Measurements from ENCODE around the gene PSRC1. TPM values are rescaled to one million over a fixed set of nuclear protein-coding genes. Genes with fewer than 3 reads are reported as not detected.
"Not testable (repeated sequence)": the region's sequence is repeated elsewhere in the genome, so short reads cannot be mapped to it uniquely, and the experiment has no call there.

PSRC1 gene
- total RNA-seq, 2 donors from 2014 or later: 4.7 to 16.2 TPM

- H3K27ac Mint-ChIP-seq; DNase-seq (ENCODE audit: low spot score); ATAC-seq; H3K9me3 Mint-ChIP-seq; H3K36me3 Mint-ChIP-seq; H3K27me3 Mint-ChIP-seq; H3K4me3 Mint-ChIP-seq: not testable (repeated sequence)
- H3K4me1 Mint-ChIP-seq (ENCODE audit: low read depth in 2 of 2): peaks cover 13 to 18% of the 10 kb centered on the region in 2 donors
Measured at GRCh38 chr1:109286762-109287161, 3.8 kb upstream of the PSRC1 start.

- H3K36me3 Mint-ChIP-seq: no peaks in the 10 kb centered on the region
- peaks cover 4 to 6% of the 10 kb centered on the region in 2 donors for H3K27me3 Mint-ChIP-seq
- peak; percentile 11 to 48 for ATAC-seq
- peaks cover 13 to 18% of the 10 kb centered on the region in 2 donors for H3K4me1 Mint-ChIP-seq (ENCODE audit: low read depth in 2 of 2)
- DNase-seq (ENCODE audit: low spot score): no peak
- H3K27ac Mint-ChIP-seq: peak overlapping the region; percentile 80 to 90
- H3K9me3 Mint-ChIP-seq: no peaks in the 10 kb centered on the region
- peak overlapping the region; percentile 91 for H3K4me3 Mint-ChIP-seq
Measured at GRCh38 chr1:109283748-109284600, 1.0 kb upstream of the PSRC1 start.

- ATAC-seq (no peak), DNase-seq (ENCODE audit: low spot score) (no peak)
- Mint-ChIP-seq H3K27me3 (no peaks in the 10 kb centered on the region), H3K36me3 (no peaks in the 10 kb centered on the region), H3K9me3 (no peaks in the 10 kb centered on the region), H3K4me3 (peak overlapping the region; percentile 91), H3K4me1 (ENCODE audit: low read depth in 2 of 2) (peaks cover 13 to 18% of the 10 kb centered on the region in 2 donors), H3K27ac (peak overlapping the region; percentile 80 to 90)
Measured at GRCh38 chr1:109282497-109282951, 421 bp downstream of the PSRC1 start.

GRCh38 chr1:109281680-109282496 is 1.1 kb downstream of the PSRC1 start:
- no peaks in the 10 kb centered on the region for H3K27me3 Mint-ChIP-seq
- H3K4me3 Mint-ChIP-seq: peak overlapping the region; percentile 91
- peak overlapping the region in 1 of 2 donors; percentile 90 for H3K27ac Mint-ChIP-seq
- DNase-seq (ENCODE audit: low spot score) (no peak), ATAC-seq (no peak)
- no peaks in the 10 kb centered on the region for H3K9me3 Mint-ChIP-seq
- H3K36me3 Mint-ChIP-seq: no peaks in the 10 kb centered on the region
- H3K4me1 Mint-ChIP-seq (ENCODE audit: low read depth in 2 of 2): peaks cover 16 to 18% of the 10 kb centered on the region in 2 donors

GRCh38 chr1:109280862-109281261 is 2.1 kb downstream of the PSRC1 start:
- ATAC-seq (no peak), DNase-seq (ENCODE audit: low spot score) (no peak)
- H3K9me3 Mint-ChIP-seq: no peaks in the 10 kb centered on the region
- no peak overlapping the region for H3K4me3 Mint-ChIP-seq
- no peaks in the 10 kb centered on the region for H3K36me3 Mint-ChIP-seq
- no peak overlapping the region for H3K27ac Mint-ChIP-seq
- H3K27me3 Mint-ChIP-seq: no peaks in the 10 kb centered on the region
- H3K4me1 Mint-ChIP-seq (ENCODE audit: low read depth in 2 of 2): peaks cover 16 to 18% of the 10 kb centered on the region in 2 donors

- H3K9me3 Mint-ChIP-seq: no peaks in the 10 kb centered on the region
- no peak overlapping the region for H3K4me3 Mint-ChIP-seq
- H3K36me3 Mint-ChIP-seq: no peaks in the 10 kb centered on the region
- ATAC-seq (no peak), DNase-seq (ENCODE audit: low spot score) (no peak)
- H3K27ac Mint-ChIP-seq: no peak overlapping the region
- peaks cover 16 to 18% of the 10 kb centered on the region in 2 donors for H3K4me1 Mint-ChIP-seq (ENCODE audit: low read depth in 2 of 2)
- no peaks in the 10 kb centered on the region for H3K27me3 Mint-ChIP-seq
Measured at GRCh38 chr1:109279615-109280278, 3.2 kb downstream of the PSRC1 start.

- no peaks in the 10 kb centered on the region for H3K36me3 Mint-ChIP-seq
- peak overlapping the region in 1 of 2 donors; percentile 25 for H3K27ac Mint-ChIP-seq
Measured at GRCh38 chr1:109277434-109278204, 5.3 kb downstream of the PSRC1 start.

GRCh38 chr1:109275706-109276345 is 7.1 kb downstream of the PSRC1 start:
- H3K4me3 Mint-ChIP-seq: no peak overlapping the region
- peaks cover 4 to 6% of the 10 kb centered on the region in 2 donors for H3K4me1 Mint-ChIP-seq (ENCODE audit: low read depth in 2 of 2)
- no peaks in the 10 kb centered on the region for H3K27me3 Mint-ChIP-seq
- no peak for ATAC-seq
- DNase-seq (ENCODE audit: low spot score): no peak
- H3K9me3 Mint-ChIP-seq: no peaks in the 10 kb centered on the region
- no peaks in the 10 kb centered on the region for H3K36me3 Mint-ChIP-seq
- no peak overlapping the region for H3K27ac Mint-ChIP-seq

More at GRCh38 chr1:109277434-109278204, 5.3 kb downstream of the PSRC1 start:
- Mint-ChIP-seq H3K4me3 (no peak overlapping the region), H3K27me3 (no peaks in the 10 kb centered on the region), H3K4me1 (ENCODE audit: low read depth in 2 of 2) (peaks cover 6 to 10% of the 10 kb centered on the region in 2 donors), H3K9me3 (no peaks in the 10 kb centered on the region)
- ATAC-seq: peak; percentile 68 to 83
- DNase-seq (ENCODE audit: low spot score): peak; percentile 73

- DNase-seq (ENCODE audit: low spot score) (no peak), ATAC-seq (no peak)
- Mint-ChIP-seq H3K27ac (no peak overlapping the region), H3K4me3 (no peak overlapping the region), H3K4me1 (ENCODE audit: low read depth in 2 of 2) (peaks cover 4 to 6% of the 10 kb centered on the region in 2 donors), H3K9me3 (no peaks in the 10 kb centered on the region), H3K27me3 (no peaks in the 10 kb centered on the region), H3K36me3 (no peaks in the 10 kb centered on the region)
Measured at GRCh38 chr1:109274533-109275476, 8.1 kb downstream of the PSRC1 start.

GRCh38 chr1:109273570-109274288 is 9.2 kb downstream of the PSRC1 start:
- H3K27ac Mint-ChIP-seq: no peak overlapping the region

GRCh38 chr1:109272831-109273547 is 10.0 kb downstream of the PSRC1 start:
- Mint-ChIP-seq H3K27me3 (no peaks in the 10 kb centered on the region), H3K27ac (no peak overlapping the region), H3K36me3 (no peaks in the 10 kb centered on the region), H3K9me3 (no peaks in the 10 kb centered on the region), H3K4me1 (ENCODE audit: low read depth in 2 of 2) (peaks cover 4 to 6% of the 10 kb centered on the region in 2 donors), H3K4me3 (no peak overlapping the region)
- ATAC-seq (no peak), DNase-seq (ENCODE audit: low spot score) (no peak)

More at GRCh38 chr1:109273570-109274288, 9.2 kb downstream of the PSRC1 start:
- Mint-ChIP-seq H3K4me3 (no peak overlapping the region), H3K27me3 (no peaks in the 10 kb centered on the region), H3K9me3 (no peaks in the 10 kb centered on the region), H3K36me3 (no peaks in the 10 kb centered on the region), H3K4me1 (ENCODE audit: low read depth in 2 of 2) (peaks cover 4 to 6% of the 10 kb centered on the region in 2 donors)
- ATAC-seq: no peak
- DNase-seq (ENCODE audit: low spot score): no peak
